HepG2 (cell line): Measurements from ENCODE around the gene MXRA8. TPM values are rescaled to one million over a fixed set of nuclear protein-coding genes. Genes with fewer than 3 reads are reported as not detected.

Source experiments
- CEBPG ChIP-seq: IDR thresholded peaks from 2 replicates; pipeline ENCODE4 v1.6.1; 2016
- CHCHD3 ChIP-seq: sonication (generic); formaldehyde crosslinking; IDR thresholded peaks from 2 replicates; pipeline ENCODE4 v1.8.0; 2022; ENCODE audit warnings: mild to moderate bottlenecking, missing genetic modification reagents, moderate library complexity
- DNMT1 ChIP-seq: sonication (generic); formaldehyde crosslinking; IDR thresholded peaks from 2 replicates; pipeline ENCODE4 v1.5.1; 2020; ENCODE audit warnings: mild to moderate bottlenecking, missing genetic modification reagents
- FOXA1 ChIP-seq, 2 experiments: fragments of 450-650 bp in 1 of 2; sonication (generic) in 1 of 2; formaldehyde crosslinking in 1 of 2; IDR thresholded peaks; 2 replicates each; pipeline versions ENCODE4 v1.4.0 to v1.6.1; 2016 to 2020; ENCODE audit warnings: missing genetic modification reagents in 1 of 2
- KDM4B ChIP-seq: sonication (generic); formaldehyde crosslinking; IDR thresholded peaks from 2 replicates; pipeline ENCODE4 v1.4.0; 2020; ENCODE audit warnings: missing genetic modification reagents
- MED13 ChIP-seq: sonication (generic); formaldehyde crosslinking; IDR thresholded peaks from 2 replicates; pipeline ENCODE4 v1.5.0; 2020; ENCODE audit warnings: missing genetic modification reagents
- MIXL1 ChIP-seq: IDR thresholded peaks from 2 replicates; pipeline ENCODE4 v1.6.1; 2016
- MLXIP ChIP-seq: sonication (generic); formaldehyde crosslinking; IDR thresholded peaks from 2 replicates; pipeline ENCODE4 v1.9.0; 2021; ENCODE audit warnings: missing genetic modification reagents, borderline replicate concordance
- TEF ChIP-seq: sonication (generic); formaldehyde crosslinking; IDR thresholded peaks from 2 replicates; pipeline ENCODE4 v1.5.0; 2020; ENCODE audit warnings: missing genetic modification reagents
- TIGD3 ChIP-seq: sonication (generic); formaldehyde crosslinking; IDR thresholded peaks from 2 replicates; pipeline ENCODE4 v1.5.1; 2020; ENCODE audit warnings: mild to moderate bottlenecking, missing genetic modification reagents, borderline replicate concordance
- ZNF292 ChIP-seq: sonication (generic); formaldehyde crosslinking; IDR thresholded peaks from 2 replicates; pipeline ENCODE4 v1.8.1; 2022; ENCODE audit warnings: mild to moderate bottlenecking, low read depth, missing genetic modification reagents, borderline replicate concordance
- ZNF30 ChIP-seq: sonication (generic); formaldehyde crosslinking; IDR thresholded peaks from 2 replicates; pipeline ENCODE4 v1.5.0; 2020; ENCODE audit warnings: mild to moderate bottlenecking, missing genetic modification reagents
- ZNF333 ChIP-seq: sonication (generic); formaldehyde crosslinking; IDR thresholded peaks from 2 replicates; pipeline ENCODE4 v1.4.0; 2020; ENCODE audit warnings: mild to moderate bottlenecking, missing genetic modification reagents, borderline replicate concordance
- ZNF354B ChIP-seq: sonication (generic); formaldehyde crosslinking; IDR thresholded peaks from 2 replicates; pipeline ENCODE4 v1.8.0; 2022; ENCODE audit warnings: mild to moderate bottlenecking, missing genetic modification reagents
- ZNF44 ChIP-seq: sonication (generic); formaldehyde crosslinking; IDR thresholded peaks from 2 replicates; pipeline ENCODE4 v1.5.1; 2020; ENCODE audit warnings: mild to moderate bottlenecking, missing genetic modification reagents
- ZNF512 ChIP-seq: sonication (generic); formaldehyde crosslinking; IDR thresholded peaks from 2 replicates; pipeline ENCODE4 v1.4.0; 2020; ENCODE audit warnings: mild to moderate bottlenecking, missing genetic modification reagents
- ZNF652 ChIP-seq: IDR thresholded peaks from 2 replicates; pipeline ENCODE4 v1.6.1; 2016; ENCODE audit warnings: low read depth, borderline replicate concordance
- ZNF713 ChIP-seq: sonication (generic); formaldehyde crosslinking; IDR thresholded peaks from 2 replicates; pipeline ENCODE4 v1.4.0; 2020; ENCODE audit warnings: mild to moderate bottlenecking, missing genetic modification reagents
- ZNF747 ChIP-seq: sonication (generic); formaldehyde crosslinking; IDR thresholded peaks from 2 replicates; pipeline ENCODE4 v1.8.1; 2023; ENCODE audit warnings: missing genetic modification reagents, mild to moderate bottlenecking, borderline replicate concordance
- polyA plus RNA-seq, 8 experiments: library from polyadenylated mRNA; depleted of rRNA in 3 of 8; stranded (reverse) in 7 of 8; unstranded in 1 of 8; fragments of >200 nt; fragmentation: Illumina TruSeq in 4 of 8; extraction: Trizol in 4 of 8; gene quantifications; 2 replicates each; pipeline versions ENCODE4 v1.2.1 to v1.2.3, GENCODE V29; 2011 to 2016; ENCODE audit warnings: low read depth in 4 of 8, missing spikeins in 1 of 8, mixed read lengths in 1 of 8; ENCODE audit not compliant: insufficient read depth in 1 of 8
- total RNA-seq, 5 experiments: library from RNA; depleted of rRNA; stranded (reverse); fragments of >200 nt; fragmentation: Illumina TruSeq; extraction: Trizol; gene quantifications; 2 replicates each; pipeline ENCODE4 v1.2.3, GENCODE V29; 2016; ENCODE audit warnings: low read depth in 1 of 5

MXRA8 gene
- total and polyA plus RNA-seq, 2 of the 13 experiments (the other 11 are each of a cell fraction or from before 2014, with no cell fraction given) = 19.8 to 44.8 TPM

GRCh38 chr1:1360506-1361169 is 2.3 kb upstream of the MXRA8 start (continued):
- TF ChIP-seq MLXIP (CRISPR knock-in tag) = no peak
- no peak for TF ChIP-seq MIXL1 (CRISPR knock-in tag)
- TF ChIP-seq ZNF713 (CRISPR knock-in tag) = no peak
- no peak for TF ChIP-seq ZNF292
- no peak for TF ChIP-seq ZNF747 (CRISPR knock-in tag)
- no peak for TF ChIP-seq CHCHD3 (CRISPR knock-in tag)
- TF ChIP-seq CEBPG (CRISPR knock-in tag) = no peak
- no peak for TF ChIP-seq ZNF30
- no peak for TF ChIP-seq ZNF44
- no peak for TF ChIP-seq MED13 (CRISPR knock-in tag)
- no peak for TF ChIP-seq KDM4B (CRISPR knock-in tag)
- no peak for TF ChIP-seq ZNF512
- no peak for TF ChIP-seq TIGD3 (CRISPR knock-in tag)
- TF ChIP-seq FOXA1 (IDR thresholded peaks at IDR 0.05) = peak; percentile 15; the same call in 1 of the 2 replicates
- TF ChIP-seq FOXA1 (CRISPR knock-in tag; IDR thresholded peaks at IDR 0.05) = no peak
- no peak for TF ChIP-seq TEF (CRISPR knock-in tag)
- no peak for TF ChIP-seq ZNF652 (CRISPR knock-in tag)
- TF ChIP-seq ZNF333 (CRISPR knock-in tag) = no peak
- no peak for TF ChIP-seq ZNF354B
- no peak for TF ChIP-seq DNMT1 (CRISPR knock-in tag)
